NCI-H226 (cell line): ENCODE measurements around the gene PPP3CA.

Experiments
- DNase-seq: peaks from one replicate; pipeline ENCODE4 v3.0.0-alpha.2; 2015

PPP3CA gene

DNA sequence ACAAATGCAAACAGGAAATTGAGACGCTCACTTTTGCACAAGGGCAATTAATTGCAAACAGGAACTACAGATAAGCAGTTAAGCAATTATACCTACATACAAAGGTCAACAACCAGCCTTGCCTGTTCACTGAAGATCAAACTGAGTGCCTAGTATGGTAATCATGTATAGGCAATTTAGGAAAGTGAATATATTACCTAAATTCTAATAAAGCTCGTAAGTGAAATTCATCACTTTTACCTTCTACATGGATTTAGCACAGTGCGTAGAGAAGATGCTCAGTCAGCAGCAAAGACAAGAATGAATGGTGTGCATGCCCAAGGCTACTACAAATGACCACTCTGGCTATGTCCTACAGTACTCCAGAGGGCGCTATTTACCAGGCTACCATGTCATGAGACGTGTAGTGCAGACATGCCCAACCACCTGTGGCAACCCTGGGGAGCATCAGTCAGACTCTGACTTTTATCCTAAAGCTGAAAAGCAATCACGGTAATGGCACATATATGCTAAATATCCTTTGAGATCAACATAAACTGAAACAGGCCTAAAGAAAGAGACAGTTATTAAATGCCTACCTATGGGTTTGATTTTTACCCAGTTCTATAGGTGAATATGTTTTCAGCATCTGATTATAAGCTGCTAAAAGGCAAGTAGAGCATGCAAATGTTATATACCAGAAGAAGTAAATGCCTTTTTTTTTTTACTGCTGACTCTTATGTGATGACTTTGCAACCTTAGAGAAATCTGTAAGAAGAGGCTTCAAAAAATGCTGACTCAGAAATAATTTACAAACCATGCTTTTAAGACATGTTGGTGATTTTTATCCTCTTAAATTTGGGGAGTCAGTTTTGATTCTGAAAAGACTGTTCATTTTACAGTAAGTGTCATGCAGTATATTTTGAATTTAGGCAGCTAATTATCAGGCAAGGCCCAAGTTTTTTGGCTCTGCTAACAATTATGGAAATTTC lies 178.0 kb downstream of the PPP3CA start:
- peak; percentile 59 for DNase-seq

DNA sequence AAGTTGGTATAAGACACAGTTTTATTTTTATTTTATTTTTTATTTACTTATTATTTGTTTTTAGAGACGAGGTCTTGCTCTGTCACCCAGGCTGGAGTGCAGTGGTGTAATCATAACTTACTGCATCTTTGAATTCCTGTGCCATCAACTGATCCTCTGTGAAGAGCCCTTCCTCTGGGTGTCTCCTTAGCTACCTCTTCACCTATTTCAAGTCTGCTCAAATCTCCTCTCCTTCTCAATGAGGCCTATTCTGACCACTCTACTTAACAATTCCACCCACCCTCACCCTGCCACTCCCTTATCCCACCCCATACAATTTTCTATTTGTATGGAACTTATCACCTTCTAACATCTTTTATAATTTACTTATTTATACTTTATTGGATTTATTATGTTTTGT lies 183.4 kb downstream of the PPP3CA start:
- DNase-seq = no peak

DNA sequence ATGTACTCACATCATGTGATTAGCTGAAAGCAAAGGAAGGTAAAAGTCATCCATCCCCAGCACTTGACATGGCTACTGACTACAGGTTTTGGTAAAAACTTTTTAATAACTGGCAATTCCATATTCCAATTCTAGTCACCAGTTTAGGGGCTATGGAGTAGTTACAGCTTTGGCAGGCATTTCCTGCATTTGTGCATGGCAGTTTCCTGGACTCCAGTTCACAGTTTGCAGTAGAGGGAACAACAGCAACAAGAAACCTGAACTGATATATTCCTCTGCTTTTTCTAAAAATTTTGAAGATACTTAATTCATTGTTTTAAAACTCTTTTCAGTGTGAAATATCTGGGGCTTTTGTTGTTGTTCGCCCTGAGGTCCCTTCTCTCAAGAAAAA lies 184.3 kb downstream of the PPP3CA start:
- DNase-seq = no peak

DNA sequence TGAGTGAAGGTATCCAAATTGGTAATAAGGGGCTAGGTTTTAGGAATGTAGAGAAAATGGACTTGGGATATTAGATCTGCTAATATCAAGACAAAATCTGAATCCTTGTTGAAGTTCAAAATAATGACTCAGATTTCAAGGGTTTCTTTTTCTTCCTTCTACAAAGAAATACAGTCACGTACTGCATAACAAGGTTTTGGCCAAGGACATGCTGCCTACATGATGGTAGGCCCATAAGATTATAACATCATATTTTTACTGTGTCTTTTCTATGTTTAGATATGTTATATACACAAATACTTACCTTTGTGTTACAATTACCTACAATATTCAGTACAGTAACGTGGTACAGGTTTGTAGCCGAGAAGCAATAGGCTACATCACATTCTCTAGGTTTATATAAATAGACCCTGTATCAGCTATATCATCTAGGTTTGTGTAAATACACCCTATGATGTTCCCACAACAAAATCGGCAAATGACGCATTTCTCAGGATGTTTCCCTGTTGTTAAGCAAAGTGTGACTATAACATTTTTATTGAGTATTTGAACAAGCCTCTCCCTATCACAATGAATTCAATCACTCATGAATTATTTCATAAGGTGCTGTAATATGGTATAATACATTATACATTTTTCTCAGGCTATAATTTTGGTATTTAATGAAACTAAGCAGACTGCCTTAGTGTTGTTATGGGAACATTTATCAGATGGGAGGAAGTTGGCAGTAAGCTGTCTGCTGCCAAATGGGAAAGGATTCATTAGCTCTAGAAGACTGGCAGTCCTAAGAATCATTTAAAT lies 186.3 kb downstream of the PPP3CA start:
- no peak for DNase-seq

DNA sequence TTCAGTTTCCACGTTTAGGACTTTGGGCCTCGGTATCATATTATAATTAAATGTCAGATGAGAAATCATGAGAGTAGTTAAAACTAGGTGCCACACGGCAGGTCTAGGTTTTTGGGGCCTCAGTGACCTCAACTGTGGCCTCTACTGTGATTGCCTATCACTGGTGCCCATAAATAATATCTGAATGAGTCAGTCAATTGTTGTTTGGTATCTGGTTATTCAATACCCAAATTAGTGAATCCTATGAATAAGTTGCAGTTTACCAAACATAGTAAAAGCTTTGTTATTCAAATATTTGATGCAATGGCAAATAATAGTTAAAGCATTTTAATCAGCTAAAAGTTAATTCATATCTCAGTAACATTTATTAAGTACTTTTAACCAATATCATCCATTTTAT lies 188.8 kb downstream of the PPP3CA start:
- DNase-seq = no peak

DNA sequence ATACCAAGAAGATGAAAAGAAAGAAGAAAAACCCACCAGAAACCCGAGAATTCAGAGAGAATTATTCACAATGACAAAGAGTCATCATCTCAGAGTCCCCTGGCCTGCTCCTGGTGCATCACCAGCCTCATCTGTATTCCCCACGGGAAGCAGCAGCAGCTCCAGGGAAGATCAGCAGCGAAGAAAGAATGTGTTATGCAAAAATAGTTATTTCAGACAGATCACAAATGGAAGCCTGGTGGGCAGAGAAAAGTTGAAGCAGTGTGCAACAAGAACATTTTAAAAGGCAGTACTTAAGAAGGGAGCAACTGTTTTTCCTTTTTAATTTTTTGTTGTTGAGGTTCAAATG lies 189.2 kb downstream of the PPP3CA start:
- no peak for DNase-seq

DNA sequence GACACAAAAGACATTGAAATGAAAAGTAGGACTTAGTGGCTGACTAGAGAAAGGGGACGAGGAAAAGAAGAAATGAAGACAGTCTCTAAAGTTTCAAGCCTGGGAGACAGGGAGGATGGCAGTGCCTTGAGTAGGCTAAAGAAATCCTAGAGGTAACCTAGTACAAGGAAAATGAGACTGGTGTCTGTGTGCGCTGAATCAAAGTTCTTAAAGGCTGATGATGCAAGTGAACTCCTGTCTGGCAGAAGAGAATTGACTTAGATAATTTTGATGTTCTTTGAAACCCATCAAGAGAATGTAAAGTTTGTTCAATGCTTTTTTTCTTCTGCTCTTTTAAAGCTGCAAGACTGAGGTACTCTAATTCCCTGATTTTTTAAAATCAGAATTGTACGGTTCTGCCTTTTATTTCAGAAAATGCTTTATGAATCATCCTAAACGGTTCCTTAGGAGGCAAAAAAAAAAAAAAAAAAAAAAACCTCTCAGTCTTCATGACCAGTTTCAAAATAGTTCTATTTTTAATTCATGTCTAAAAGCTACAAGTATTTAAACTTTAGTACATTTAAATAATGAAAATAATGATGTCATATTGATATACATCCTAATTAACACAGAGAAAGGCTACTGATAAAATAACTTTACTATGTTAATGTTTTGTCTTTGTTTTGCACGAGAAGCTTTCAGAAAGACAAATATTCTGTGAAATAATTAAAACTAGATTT lies 189.8 kb downstream of the PPP3CA start:
- no peak for DNase-seq

DNA sequence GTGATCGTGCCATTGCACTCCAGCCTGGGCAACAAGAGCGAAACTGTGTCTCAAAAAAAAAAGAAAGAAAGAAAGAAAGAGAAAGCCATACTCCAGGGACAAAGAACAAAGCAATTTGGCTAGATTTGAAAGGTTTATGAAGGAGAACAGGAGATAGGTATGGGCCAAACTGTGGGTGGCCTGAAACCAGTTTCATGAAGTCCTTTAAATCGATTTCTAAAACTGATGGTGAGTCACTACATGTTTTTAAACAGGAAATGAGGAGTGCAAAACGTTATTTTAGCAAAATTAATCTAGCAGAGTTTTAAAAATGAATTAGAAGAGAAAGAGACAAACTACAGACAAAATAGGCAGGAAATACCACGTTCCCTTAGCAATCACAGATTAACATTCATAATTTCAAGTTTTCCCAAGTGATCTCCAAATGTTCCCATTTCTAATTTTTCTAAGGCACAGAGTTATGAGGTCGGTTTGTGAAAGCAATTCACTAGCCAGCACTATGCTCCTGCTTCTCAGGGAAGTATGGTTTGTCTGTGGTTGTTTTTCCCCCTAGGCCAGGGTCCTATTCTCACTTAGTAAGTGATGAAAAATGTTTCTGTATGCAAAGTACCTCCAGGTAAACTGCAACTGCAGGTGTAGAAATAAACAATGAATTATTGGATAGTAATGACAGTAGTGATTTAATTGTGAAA lies 190.6 kb downstream of the PPP3CA start:
- DNase-seq = no peak

DNA sequence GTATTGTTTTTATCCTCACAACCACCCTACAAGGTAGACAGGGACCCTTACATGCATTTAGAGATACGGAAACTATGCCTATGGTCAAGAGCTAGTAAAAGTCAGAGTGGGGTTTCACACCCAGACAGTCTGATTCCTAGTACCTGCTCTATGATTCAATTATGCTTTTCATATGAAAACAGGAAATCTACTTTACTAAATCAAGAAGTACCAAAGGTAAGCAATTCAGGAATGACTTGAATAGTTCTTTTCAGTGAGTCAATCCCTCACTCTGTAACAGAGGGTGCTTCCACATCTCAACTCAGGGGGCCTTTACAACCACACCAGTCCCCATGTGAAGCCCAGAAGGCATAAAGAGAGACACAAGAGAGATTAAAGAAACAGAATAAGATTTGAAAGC lies 191.4 kb downstream of the PPP3CA start:
- DNase-seq = no peak

DNA sequence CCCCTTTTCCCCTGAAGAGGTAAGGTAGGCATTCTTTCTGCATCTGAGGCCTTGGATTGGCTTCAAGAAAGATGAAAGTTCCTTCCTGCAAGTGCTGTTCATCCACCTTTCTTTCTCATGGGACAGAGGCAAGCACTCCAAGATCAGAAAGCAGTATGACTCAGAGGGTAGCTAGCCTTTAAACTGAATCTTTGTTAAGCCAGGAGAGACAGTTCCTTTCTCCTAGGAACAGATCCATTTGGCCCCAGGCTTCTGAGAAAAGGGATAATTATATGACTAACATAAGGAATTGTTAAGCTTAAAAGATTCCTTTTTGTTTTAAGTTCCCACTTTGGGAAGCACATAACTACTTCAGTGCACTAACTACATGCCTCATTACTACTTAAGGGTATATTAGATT lies 192.0 kb downstream of the PPP3CA start:
- peak; percentile 78 for DNase-seq

DNA sequence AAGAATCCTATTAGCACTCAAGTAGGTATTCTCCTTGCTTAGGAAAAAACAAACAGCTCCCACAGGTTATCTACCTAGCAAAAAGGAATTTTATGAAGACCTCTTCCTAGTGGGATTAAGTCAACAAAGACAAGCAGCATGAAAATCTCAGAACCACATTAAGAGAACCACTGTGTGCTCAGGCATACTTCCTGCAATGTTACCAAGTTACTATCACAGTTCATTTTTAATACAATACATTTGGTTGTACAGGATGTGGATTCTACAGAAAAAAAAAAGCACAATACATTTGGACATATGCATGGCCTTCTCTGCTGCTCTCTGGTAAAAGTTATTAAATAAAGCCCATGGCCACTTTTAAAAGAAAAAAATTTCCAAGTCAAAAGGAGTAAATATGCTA lies 193.7 kb downstream of the PPP3CA start:
- no peak for DNase-seq

DNA sequence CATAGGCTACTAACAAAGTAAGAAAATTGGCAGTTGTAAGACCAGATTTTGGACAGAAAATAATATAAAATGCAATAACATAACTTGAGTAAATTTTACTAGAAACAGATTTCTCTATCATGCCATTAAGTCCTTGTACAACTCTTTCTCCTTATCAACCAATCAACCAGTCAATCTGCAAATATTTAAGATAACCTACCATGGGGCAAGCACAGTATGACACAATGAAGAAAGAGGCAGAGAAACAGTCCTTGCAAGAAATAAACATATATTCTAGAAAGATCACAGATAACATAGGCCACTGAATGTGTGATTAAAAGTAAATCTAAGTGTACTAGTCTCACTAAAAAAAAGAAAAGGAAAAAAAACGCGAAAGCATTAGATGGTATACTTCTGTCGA lies 194.8 kb downstream of the PPP3CA start:
- no peak for DNase-seq

DNA sequence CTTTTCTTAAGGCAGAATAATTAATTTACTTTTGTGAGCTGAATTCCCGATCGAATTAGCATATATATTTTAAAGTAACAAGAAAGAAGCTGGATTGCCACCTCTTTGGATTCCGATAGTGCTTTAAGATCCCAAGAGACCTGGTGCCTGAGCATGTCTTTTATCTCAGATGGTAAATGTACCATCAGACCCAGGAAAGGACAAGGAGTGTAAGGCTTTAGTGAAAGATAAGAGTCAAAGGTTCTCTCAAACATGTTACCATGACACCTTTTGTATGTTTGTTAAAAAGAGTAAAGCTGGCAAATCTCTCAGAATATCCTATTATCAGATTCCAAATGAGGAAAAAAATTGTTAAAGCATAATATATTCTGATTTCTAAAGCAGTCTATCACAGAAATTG lies 198.8 kb downstream of the PPP3CA start:
- no peak for DNase-seq

DNA sequence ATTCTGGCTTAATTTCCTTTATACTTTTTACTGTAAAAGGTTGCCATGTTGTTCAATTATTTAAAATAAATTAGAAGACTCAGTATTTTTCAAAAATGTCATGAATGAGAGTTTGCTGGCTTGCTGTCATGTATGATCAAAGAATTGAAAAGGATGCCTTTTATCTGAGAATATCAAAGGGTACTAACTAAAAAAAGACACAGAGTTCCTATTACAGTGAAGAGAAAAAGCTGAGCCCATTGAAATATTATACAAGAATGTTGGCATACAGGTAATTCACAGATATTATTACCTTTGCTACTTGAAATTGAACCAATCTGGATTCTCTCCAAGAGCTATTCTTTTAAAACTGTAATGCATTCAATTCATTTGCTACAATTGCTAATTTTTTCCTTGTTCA lies 200.0 kb downstream of the PPP3CA start:
- DNase-seq = no peak

DNA sequence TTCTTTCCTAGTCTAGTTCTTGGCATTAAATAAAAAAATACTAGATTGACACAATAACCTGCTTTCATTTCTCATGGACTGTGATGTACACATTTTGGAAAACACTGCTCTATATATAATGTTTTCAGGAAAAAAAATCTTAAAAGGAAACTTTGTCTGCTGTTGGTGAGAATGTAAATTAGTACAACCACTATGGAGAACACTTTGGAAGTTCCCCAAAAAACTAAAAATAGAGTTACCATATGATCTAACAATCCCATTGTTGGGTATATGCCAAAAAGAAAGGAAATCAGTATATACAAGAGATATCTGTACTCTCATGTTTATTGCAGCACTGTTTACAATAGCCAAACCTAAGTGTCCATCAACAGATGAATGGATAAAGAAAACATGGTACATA lies 202.3 kb downstream of the PPP3CA start:
- no peak for DNase-seq

DNA sequence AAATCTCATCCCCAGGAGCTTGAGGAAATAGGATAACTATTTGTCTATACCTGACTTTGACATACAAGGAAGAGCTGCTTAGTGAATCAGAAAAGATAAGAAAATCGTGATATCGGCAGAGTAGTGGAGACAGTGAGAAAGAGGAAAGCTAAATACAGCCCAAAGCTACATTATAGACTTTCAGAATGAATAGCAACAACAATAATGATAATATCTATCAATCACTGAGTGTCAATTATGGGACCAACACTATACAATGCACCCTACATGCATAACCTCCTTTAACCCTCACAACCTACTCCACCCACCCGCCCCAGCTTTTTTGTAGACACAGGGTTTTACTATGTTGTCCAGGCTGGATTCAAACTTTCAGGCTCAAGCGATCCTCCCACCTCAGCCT lies 205.1 kb downstream of the PPP3CA start:
- no peak for DNase-seq

DNA sequence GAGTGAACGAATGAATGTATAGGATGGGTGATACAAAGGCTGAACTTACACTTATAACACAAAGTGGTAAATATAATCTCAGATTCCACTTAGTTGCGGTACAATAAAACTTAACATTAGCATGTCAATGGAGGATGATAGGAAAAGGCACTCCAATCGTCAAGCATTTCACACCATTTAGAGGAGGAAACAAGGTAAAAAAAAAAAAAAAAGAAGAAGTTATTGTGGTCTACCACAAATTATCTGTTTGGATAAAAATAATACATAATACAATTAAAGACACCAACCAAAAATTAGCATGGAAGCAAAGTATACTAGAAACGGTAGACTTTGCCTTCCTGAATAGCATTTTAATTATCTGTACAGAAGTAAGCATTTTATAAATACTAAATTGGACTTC lies 205.5 kb downstream of the PPP3CA start:
- DNase-seq = no peak

DNA sequence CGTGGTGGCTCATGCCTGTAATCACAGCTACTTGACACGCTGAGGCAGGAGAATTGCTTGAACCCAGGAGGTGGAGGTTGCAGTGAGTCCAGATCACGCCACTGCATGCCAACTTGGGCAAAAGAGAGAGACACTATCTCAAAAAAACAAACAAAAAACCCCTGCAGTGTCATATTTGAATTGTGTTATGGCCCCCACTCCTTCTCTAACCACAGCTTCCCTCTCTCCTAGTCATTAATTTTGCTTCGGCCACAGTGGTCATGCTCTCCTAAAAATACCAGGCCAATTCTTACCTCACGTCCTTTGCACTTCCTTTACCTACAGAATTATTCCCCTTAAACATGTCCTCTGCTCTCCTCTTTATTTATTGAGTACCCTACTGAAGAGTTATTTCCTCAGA lies 206.1 kb downstream of the PPP3CA start:
- DNase-seq = no peak

DNA sequence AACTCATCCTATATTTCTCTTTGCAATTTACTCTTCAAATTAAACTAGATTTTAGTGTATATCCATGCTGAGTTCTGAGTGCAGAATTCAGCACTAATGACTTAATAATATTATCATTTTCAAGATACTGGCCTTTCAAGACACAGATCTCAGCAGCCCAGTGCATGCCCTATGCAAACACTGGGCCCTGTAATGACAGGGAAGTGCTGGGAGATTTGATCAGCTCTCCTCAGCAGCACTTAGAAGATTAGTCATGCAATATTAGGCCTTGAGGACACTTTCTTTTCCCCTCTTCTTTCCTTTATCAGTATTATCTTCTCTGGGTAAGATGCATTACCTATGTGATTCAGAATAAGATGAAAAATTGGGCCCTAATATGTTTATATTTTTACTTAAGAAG lies 207.1 kb downstream of the PPP3CA start:
- DNase-seq = no peak

DNA sequence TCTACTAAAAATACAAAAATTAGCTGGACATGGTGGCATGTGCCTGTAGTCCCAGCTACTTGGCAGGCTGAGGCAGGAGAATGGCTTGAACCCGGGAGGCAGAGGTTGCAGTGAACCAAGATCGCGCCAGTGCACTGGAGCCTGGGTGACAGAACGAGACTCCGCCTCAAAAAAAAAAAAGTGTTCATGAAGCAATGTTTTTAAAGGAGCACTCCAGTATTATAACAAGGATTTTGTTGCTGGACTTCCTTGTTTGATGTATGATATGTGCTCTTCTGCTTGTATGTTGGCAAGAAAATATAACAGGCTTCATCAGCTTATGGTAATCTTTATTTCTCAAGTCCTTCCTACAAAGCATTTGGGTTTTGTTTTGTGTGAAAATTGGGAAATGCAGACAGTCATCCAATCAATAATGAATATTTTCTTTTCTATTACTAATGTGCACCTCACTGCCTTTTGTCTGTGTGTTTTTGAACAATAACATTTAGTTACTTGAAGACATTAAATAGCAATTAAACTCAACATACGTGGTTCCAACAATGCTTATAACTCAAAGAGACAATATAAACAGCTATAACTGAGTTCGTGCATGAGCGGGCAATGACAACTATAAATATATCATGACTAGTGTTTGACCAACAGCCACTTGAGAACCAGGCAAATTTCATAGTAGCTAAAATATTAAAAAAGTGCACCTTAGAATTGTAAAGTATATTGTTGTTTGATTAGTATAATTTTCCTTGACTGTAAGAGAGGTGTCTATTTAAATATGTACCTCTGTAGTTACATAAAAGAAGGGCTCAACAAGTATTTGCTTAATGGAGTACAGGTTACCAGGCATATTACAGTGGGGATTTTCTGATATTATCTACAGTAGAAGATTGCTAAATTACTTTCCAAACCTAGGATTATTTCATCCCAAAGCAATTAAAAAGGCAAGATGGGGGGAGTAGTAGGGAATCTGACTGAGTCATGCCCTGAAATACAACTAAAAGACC lies 210.7 kb downstream of the PPP3CA start:
- no peak for DNase-seq

DNA sequence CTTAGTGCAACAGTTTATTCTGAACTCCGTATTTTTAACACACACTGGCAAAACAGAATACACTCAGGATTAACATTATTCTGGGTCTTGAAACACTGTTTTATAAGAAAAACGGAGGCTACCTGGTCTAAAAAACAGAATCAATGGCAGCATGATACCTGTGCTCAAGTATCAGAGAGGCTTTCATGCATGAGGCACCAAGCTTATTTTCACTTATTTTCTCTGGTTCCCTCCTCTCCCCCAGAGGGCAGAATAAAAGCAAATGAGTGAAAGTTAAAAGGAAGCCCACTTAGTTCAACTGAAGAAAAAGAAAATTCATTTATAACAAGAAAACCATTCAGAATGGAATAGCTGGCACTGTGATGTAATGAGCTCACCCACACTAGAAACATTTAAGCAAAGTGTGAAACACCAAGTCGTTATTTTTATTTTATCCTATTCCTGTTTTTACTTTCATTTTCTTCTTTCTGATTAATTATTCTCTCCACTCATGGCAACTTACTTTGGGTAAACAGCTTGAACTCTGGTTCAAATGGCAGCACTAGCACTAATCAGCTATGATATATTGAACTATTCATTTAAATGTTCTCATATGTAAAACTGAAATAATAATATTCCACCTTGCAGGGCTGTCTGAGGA lies 211.8 kb downstream of the PPP3CA start:
- DNase-seq = no peak
